Endothelial cell of umbilical vein (primary cell): ENCODE data around the gene FYB1. TPM values are rescaled to one million over a fixed set of nuclear protein-coding genes. Genes with fewer than 3 reads are reported as not detected.
A peak's percentile ranks its signal among the peaks of the same experiment; 100 is the strongest.

Experiments
- BruUV-seq: library from RNA; stranded (reverse); fragments of 400-500 nt; replicated peaks from 2 replicates; lab custom pipeline; 2021; lab: Mats Ljungman, UMichigan
- CTCF ChIA-PET: fragments of 300-600, 350-600 bp; sonication (Branson Sonifier 250); formaldehyde crosslinking; loops from one replicate; lab custom pipeline; 2021; ENCODE audit warnings: antibody characterized with exemption, inconsistent platforms; lab: Charles Lee
- POLR2A ChIA-PET: fragments of 300-600, 350-600 bp; sonication (Branson Sonifier 250); formaldehyde crosslinking; loops from one replicate; lab custom pipeline; 2021; ENCODE audit warnings: antibody characterized with exemption, inconsistent platforms; lab: Charles Lee
- DNase-seq: peaks from one replicate; pipeline ENCODE4 v3.0.0-alpha.2; 2011; ENCODE audit warnings: low read depth, low spot score
- FAIRE-seq: peaks from 2 replicates; lab custom pipeline; 2011; peaks lifted over from hg19 to GRCh38; lab: Jason Lieb, UNC
- H2AFZ ChIP-seq: 2 replicates; pipeline ENCODE4 v1.6.0; 2012; ENCODE audit warnings: low read depth, low read length, control low read depth, inconsistent platforms
- H3K27ac ChIP-seq: 2 replicates; pipeline ENCODE4 v1.5.1; 2011; ENCODE audit warnings: low read depth, mild to moderate bottlenecking, control low read depth, low read length, moderate library complexity; ENCODE audit not compliant: insufficient read depth
- H3K27me3 ChIP-seq, 2 experiments: 2 replicates each; pipeline versions ENCODE4 v1.6.0 to v1.6.1; 2011; ENCODE audit warnings: low read length in 2 of 2, mixed read lengths in 1 of 2; ENCODE audit not compliant: control insufficient read depth in 2 of 2, insufficient read depth in 2 of 2
- H3K36me3 ChIP-seq, 2 experiments: 2 replicates in 1 of 2; 3 replicates in 1 of 2; pipeline ENCODE4 v1.5.1; 2011; ENCODE audit warnings: low read length in 2 of 2, mild to moderate bottlenecking in 1 of 2, moderate library complexity in 1 of 2; ENCODE audit not compliant: control insufficient read depth in 2 of 2, insufficient read depth in 2 of 2; ENCODE audit errors: extremely low read depth in 1 of 2
- H3K4me1 ChIP-seq: 3 replicates; pipeline ENCODE4 v1.5.1; 2011; ENCODE audit warnings: mild to moderate bottlenecking, low read length; ENCODE audit not compliant: control insufficient read depth, insufficient read depth; ENCODE audit errors: extremely low read depth
- H3K4me2 ChIP-seq: 2 replicates; pipeline ENCODE4 v1.6.1; 2011; ENCODE audit warnings: low read length, control low read depth, mixed read lengths; ENCODE audit not compliant: insufficient read depth
- H3K4me3 ChIP-seq, 3 experiments: fragments of 200-600 bp in 1 of 3; sonication (generic), shearing (Covaris generic) in 1 of 3; replicated peaks in 1 of 3; 2 replicates each; pipeline ENCODE4 v1.5.1; 2011 to 2016; ENCODE audit warnings: control low read depth in 3 of 3, low read length in 3 of 3, mild to moderate bottlenecking in 2 of 3, inconsistent platforms in 1 of 3, low read depth in 1 of 3, moderate library complexity in 1 of 3; ENCODE audit not compliant: insufficient read depth in 1 of 3
- H3K79me2 ChIP-seq: 2 replicates; pipeline ENCODE4 v1.6.0; 2012; ENCODE audit warnings: low read length, inconsistent platforms; ENCODE audit not compliant: control insufficient read depth, insufficient read depth
- H3K9ac ChIP-seq: replicated peaks from 2 replicates; pipeline ENCODE3; 2011; ENCODE audit warnings: low read length, control low read depth; ENCODE audit not compliant: insufficient read depth; ENCODE audit errors: extremely low read depth
- H3K9me1 ChIP-seq: replicated peaks from 3 replicates; pipeline ENCODE4 v1.6.0; 2011; ENCODE audit warnings: mild to moderate bottlenecking, low read length; ENCODE audit not compliant: control insufficient read depth, insufficient read depth; ENCODE audit errors: extremely low read depth
- H3K9me3 ChIP-seq: replicated peaks from 2 replicates; pipeline ENCODE4 v1.5.1; 2012; ENCODE audit warnings: low read length, inconsistent platforms; ENCODE audit not compliant: control insufficient read depth, insufficient read depth
- H4K20me1 ChIP-seq: replicated peaks from 2 replicates; pipeline ENCODE3; 2011; ENCODE audit warnings: mild to moderate bottlenecking, low read length; ENCODE audit not compliant: control insufficient read depth, insufficient read depth; ENCODE audit errors: extremely low read depth
- EZH2 ChIP-seq: IDR thresholded peaks from 2 replicates; pipeline ENCODE4 v1.6.1; 2012; ENCODE audit warnings: borderline replicate concordance, low read depth, mild to moderate bottlenecking, moderate library complexity, low read length, inconsistent platforms; ENCODE audit not compliant: severe bottlenecking
- FOS ChIP-seq: IDR thresholded peaks from 2 replicates; pipeline ENCODE4 v1.6.1; 2011; ENCODE audit warnings: mild to moderate bottlenecking, low read length, moderate library complexity, borderline replicate concordance; ENCODE audit not compliant: insufficient read depth
- JUN ChIP-seq: IDR thresholded peaks from 2 replicates; pipeline ENCODE4 v1.6.1; 2011; ENCODE audit warnings: borderline replicate concordance, low read depth; ENCODE audit not compliant: insufficient read length, insufficient read depth
- POLR2A ChIP-seq: IDR thresholded peaks from 2 replicates; pipeline ENCODE4 v1.6.1; 2012; ENCODE audit warnings: low read depth, mild to moderate bottlenecking, control low read depth, low read length
- dilution Hi-C: fragments of 300-500 bp; cut with MboI; formaldehyde crosslinking; loops from one replicate; pipeline ENCODE4 v1.15.0; 2019; ENCODE audit warnings: low sequenced_read_pairs; ENCODE audit not compliant: extremely low pct_ligation_motif_present
- intact Hi-C: fragments of 100-400 bp; cut with micrococcal nuclease; formaldehyde crosslinking; loops from one replicate; pipeline ENCODE4 v1.10.0; 2022
- polyA plus RNA-seq, 4 experiments: library from polyadenylated mRNA; depleted of rRNA in 3 of 4; stranded (reverse) in 3 of 4; unstranded in 1 of 4; fragments of >200 nt; gene quantifications; 2 replicates each; pipeline versions ENCODE4 v1.2.1 to v1.2.3, GENCODE V29; 2011 to 2012; ENCODE audit warnings: missing spikeins in 1 of 4
- total RNA-seq: library from RNA; stranded (reverse); gene quantifications from 2 replicates; pipeline ENCODE4 v1.2.3, GENCODE V29; 2021

FYB1 gene
- total and polyA plus RNA-seq, 2 donors (not counting 3 experiments of a cell fraction or from before 2014, with no cell fraction given), result 0.44 TPM; not detected in 1

- no TSS peak for BruUV-seq
- dilution Hi-C loops, result no loop called here
- FAIRE-seq, result no peak
These were observed 126.0 kb downstream of the FYB1 start for GRCh38 chr5:39093352-39093751.

GRCh38 chr5:39092581-39093351 lies 126.6 kb downstream of the FYB1 start:
- intact Hi-C loops, result loop anchor here (1.0 kb wide), 3 partner anchors 9 to 25 kb away; no protein-coding TSS in a partner anchor
- peak; percentile 88 for FAIRE-seq

More at GRCh38 chr5:39093352-39093751, 126.0 kb downstream of the FYB1 start:
- Histone ChIP-seq H2AFZ (no peak overlapping the region), H3K4me1 (peaks cover 17% of the 10 kb centered on the region), H3K27me3 (no peaks in the 10 kb centered on the region), H3K9ac (no peak overlapping the region), H3K4me2 (peak overlapping the region; percentile 64), H3K27ac (peak overlapping the region; percentile 79), H3K79me2 (no peaks in the 10 kb centered on the region), H3K9me1 (no peaks in the 10 kb centered on the region), H3K4me3 (no peak overlapping the region), H4K20me1 (no peaks in the 10 kb centered on the region), H3K9me3 (no peaks in the 10 kb centered on the region), H3K36me3 (no peaks in the 10 kb centered on the region)
- intact Hi-C loops, result loop anchor here (1.0 kb wide), 1 partner anchor 8 kb away; no protein-coding TSS in a partner anchor
- DNase-seq, result peak; percentile 63
- TF ChIP-seq JUN, result peak; percentile 50
- peak; percentile 70 for TF ChIP-seq FOS
- no peak for TF ChIP-seq EZH2
- ChIA-PET CTCF (interaction anchor here (0.6 kb wide), 1 partner anchor 99 kb away, joined by 3 read pairs; no protein-coding TSS in a partner anchor), POLR2A (no interaction called here)

More at GRCh38 chr5:39092581-39093351, 126.6 kb downstream of the FYB1 start:
- H3K27ac ChIP-seq, result peak overlapping the region; percentile 79
- TF ChIP-seq FOS (peak; percentile 88), POLR2A (no peak), JUN (peak; percentile 72)
- peak; percentile 87 for DNase-seq
- no peaks in the 10 kb centered on the region for H3K9me3 ChIP-seq
- H2AFZ ChIP-seq, result peak overlapping the region; percentile 59
- dilution Hi-C loops, result no loop called here
- no peaks in the 10 kb centered on the region for H3K36me3 ChIP-seq
- CTCF ChIA-PET, result interaction anchor here (0.6 to 1.0 kb wide), 2 partner anchors 55 to 99 kb away, joined by 3 read pairs; no protein-coding TSS in a partner anchor
- H3K4me2 ChIP-seq, result peak overlapping the region; percentile 64
- H3K4me3 ChIP-seq, result no peak overlapping the region
- H3K79me2 ChIP-seq, result no peaks in the 10 kb centered on the region
- H3K4me1 ChIP-seq, result peaks cover 17% of the 10 kb centered on the region
- BruUV-seq, result TSS peak; percentile 86
- POLR2A ChIA-PET, result no interaction called here
- peak overlapping the region; percentile 19 for H3K9ac ChIP-seq
- no peaks in the 10 kb centered on the region for H3K27me3 ChIP-seq
- no peaks in the 10 kb centered on the region for H3K9me1 ChIP-seq
- no peaks in the 10 kb centered on the region for H4K20me1 ChIP-seq
